ENCODE measurements around the gene ABCC4.

DNA sequence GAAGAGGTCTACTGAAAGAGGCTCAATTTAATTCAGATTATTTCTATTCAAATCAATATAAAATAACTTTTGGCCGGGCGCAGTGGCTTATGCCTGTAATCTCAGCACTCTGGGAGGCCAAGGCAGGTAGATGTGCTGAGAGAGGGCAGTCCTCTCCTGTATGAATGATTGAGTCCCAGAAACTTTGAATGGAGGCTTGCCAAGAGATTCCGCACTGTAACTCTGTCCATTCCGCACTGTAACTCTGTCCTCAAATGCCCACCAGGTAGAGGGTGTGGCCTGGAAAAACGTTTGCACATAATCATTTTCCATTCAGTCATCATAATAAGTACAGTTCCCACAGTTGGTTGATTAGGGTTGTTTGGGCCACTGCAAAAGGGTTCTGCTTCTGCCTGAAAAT is 314.2 kb downstream of the ABCC4 start:
- no peak for TF ChIP-seq CTCF (IDR thresholded peaks at IDR 0.05 in 8 of 11, conservative IDR thresholded peaks at IDR 0.05 in 3 of 11)
- no peak for TF ChIP-seq POLR2AphosphoS5 (IDR thresholded peaks at IDR 0.05)
- TF ChIP-seq POLR2A (IDR thresholded peaks at IDR 0.05): no peak

All from spleen (tissue), 7 donors.